A673 (cell line): ENCODE data around the gene SMG7.

Source experiments
- EZH2 ChIP-seq: fragments of 200-600 bp; sonication (generic); IDR thresholded peaks from 2 replicates; pipeline ENCODE4 v1.6.1; 2017; ENCODE audit warnings: borderline replicate concordance, low read depth, mild to moderate bottlenecking, mixed read lengths, antibody characterized with exemption, low read length; ENCODE audit not compliant: poor library complexity, severe bottlenecking
- TF ChIP-seq, protein P1 (sequence below): fragments of 300-800, 200-600 bp; sonication (generic); conservative IDR thresholded peaks from 2 replicates; pipeline ENCODE4 v1.5.1; 2017; ENCODE audit warnings: low read depth, mild to moderate bottlenecking, antibody characterized with exemption, low read length, moderate library complexity, mixed read lengths

GRCh38 chr1:183456826-183457225 is 15.5 kb upstream of the SMG7 start:
- TF ChIP-seq EZH2 = no peak
- TF ChIP-seq, protein P1, sequence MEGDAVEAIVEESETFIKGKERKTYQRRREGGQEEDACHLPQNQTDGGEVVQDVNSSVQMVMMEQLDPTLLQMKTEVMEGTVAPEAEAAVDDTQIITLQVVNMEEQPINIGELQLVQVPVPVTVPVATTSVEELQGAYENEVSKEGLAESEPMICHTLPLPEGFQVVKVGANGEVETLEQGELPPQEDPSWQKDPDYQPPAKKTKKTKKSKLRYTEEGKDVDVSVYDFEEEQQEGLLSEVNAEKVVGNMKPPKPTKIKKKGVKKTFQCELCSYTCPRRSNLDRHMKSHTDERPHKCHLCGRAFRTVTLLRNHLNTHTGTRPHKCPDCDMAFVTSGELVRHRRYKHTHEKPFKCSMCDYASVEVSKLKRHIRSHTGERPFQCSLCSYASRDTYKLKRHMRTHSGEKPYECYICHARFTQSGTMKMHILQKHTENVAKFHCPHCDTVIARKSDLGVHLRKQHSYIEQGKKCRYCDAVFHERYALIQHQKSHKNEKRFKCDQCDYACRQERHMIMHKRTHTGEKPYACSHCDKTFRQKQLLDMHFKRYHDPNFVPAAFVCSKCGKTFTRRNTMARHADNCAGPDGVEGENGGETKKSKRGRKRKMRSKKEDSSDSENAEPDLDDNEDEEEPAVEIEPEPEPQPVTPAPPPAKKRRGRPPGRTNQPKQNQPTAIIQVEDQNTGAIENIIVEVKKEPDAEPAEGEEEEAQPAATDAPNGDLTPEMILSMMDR = no peak
